OCI-LY7 (cell line): ENCODE data around the gene BICD2. TPM values are rescaled to one million over a fixed set of nuclear protein-coding genes. Genes with fewer than 3 reads are reported as not detected.

ENCODE experiments used
- BruUV-seq: library from RNA; stranded (reverse); fragments of 400-500 nt; replicated peaks from 2 replicates; lab custom pipeline; 2021; lab: Mats Ljungman, UMichigan
- CTCF ChIA-PET: fragments of 300-600 bp; sonication (Branson Sonifier 250); formaldehyde crosslinking; loops from one replicate; lab custom pipeline; 2022; ENCODE audit warnings: antibody characterized with exemption; ENCODE audit not compliant: unreplicated experiment; lab: Charles Lee
- POLR2A ChIA-PET: fragments of 300-600 bp; sonication (Branson Sonifier 250); formaldehyde crosslinking; loops from one replicate; lab custom pipeline; 2022; ENCODE audit warnings: antibody characterized with exemption; lab: Charles Lee
- DNase-seq: peaks from one replicate; pipeline ENCODE4 v3.0.0-alpha.2; 2015; ENCODE audit warnings: low spot score
- H2AFZ ChIP-seq: fragments of 200-600 bp; sonication (generic), shearing (Covaris generic); 2 replicates; pipeline ENCODE4 v1.6.1; 2014; ENCODE audit warnings: mild to moderate bottlenecking, antibody characterized with exemption, low read length, moderate library complexity
- H3K27ac ChIP-seq: fragments of 200-600 bp; sonication (generic); 2 replicates; pipeline ENCODE4 v1.5.1; 2014; ENCODE audit warnings: mixed run types, low read depth, mild to moderate bottlenecking, moderate library complexity, low read length, inconsistent platforms; ENCODE audit not compliant: poor library complexity, severe bottlenecking
- H3K36me3 ChIP-seq: fragments of 200-600 bp; sonication (generic); 2 replicates; pipeline ENCODE4 v1.6.1; 2014; ENCODE audit warnings: mild to moderate bottlenecking, antibody characterized with exemption, low read length, moderate library complexity, mixed read lengths; ENCODE audit not compliant: insufficient read depth
- H3K4me1 ChIP-seq: fragments of 200-600 bp; sonication (generic); 2 replicates; pipeline ENCODE4 v1.5.1; 2014; ENCODE audit warnings: mild to moderate bottlenecking, low read length; ENCODE audit not compliant: insufficient read depth, poor library complexity, severe bottlenecking
- H3K4me2 ChIP-seq: fragments of 200-600 bp; sonication (generic); 2 replicates; pipeline ENCODE4 v1.6.1; 2014; ENCODE audit warnings: mild to moderate bottlenecking, low read length
- H3K4me3 ChIP-seq: fragments of 200-600 bp; sonication (generic); 2 replicates; pipeline ENCODE4 v1.5.1; 2014; ENCODE audit warnings: mild to moderate bottlenecking, low read depth, low read length; ENCODE audit not compliant: poor library complexity, severe bottlenecking
- H3K79me2 ChIP-seq: fragments of 200-600 bp; sonication (generic); 2 replicates; pipeline ENCODE4 v1.6.1; 2016; ENCODE audit warnings: low read depth, mild to moderate bottlenecking, low read length, moderate library complexity, mixed read lengths; ENCODE audit not compliant: insufficient read depth
- H3K9me2 ChIP-seq: fragments of 200-600 bp; sonication (generic); 2 replicates; pipeline ENCODE4 v1.6.1; 2016; ENCODE audit warnings: mild to moderate bottlenecking, low read length, mixed read lengths; ENCODE audit not compliant: insufficient read depth
- H3K9me3 ChIP-seq: fragments of 200-600 bp; sonication (generic); 2 replicates; pipeline ENCODE4 v1.6.1; 2014; ENCODE audit warnings: mild to moderate bottlenecking, mixed run types, low read length, mixed read lengths
- H4K20me1 ChIP-seq: fragments of 200-600 bp; sonication (generic); 2 replicates; pipeline ENCODE4 v1.6.1; 2014; ENCODE audit warnings: mild to moderate bottlenecking, antibody characterized with exemption, low read length, moderate library complexity, mixed read lengths; ENCODE audit not compliant: insufficient read depth
- EZH2phosphoT487 ChIP-seq: fragments of 200-600 bp; sonication (generic); IDR thresholded peaks from 2 replicates; pipeline ENCODE4 v1.6.1; 2018; ENCODE audit warnings: low read depth, borderline replicate concordance, mild to moderate bottlenecking, mixed run types, antibody characterized with exemption, low read length, moderate library complexity, mixed read lengths
- intact Hi-C: fragments of 100-400 bp; cut with micrococcal nuclease; formaldehyde crosslinking; loops from one replicate; pipeline ENCODE4 v1.10.0; 2022; ENCODE audit not compliant: unreplicated experiment
- total RNA-seq, 2 experiments: library from RNA; depleted of rRNA in 1 of 2; stranded (reverse); fragments of >200 nt in 1 of 2; shearing (Covaris generic) in 1 of 2; gene quantifications; 2 replicates each; pipeline ENCODE4 v1.2.3, GENCODE V29; 2014 to 2022
- TF ChIP-seq, protein P1 (sequence below): fragments of 200-600 bp; sonication (generic); conservative IDR thresholded peaks from 2 replicates; pipeline ENCODE4 v1.5.1; 2014; ENCODE audit warnings: mild to moderate bottlenecking, antibody characterized with exemption, low read length, moderate library complexity, mixed read lengths

Gene BICD2
- total RNA-seq, 2 experiments from 2014 or later, result 46.5 to 71.0 TPM

DNA sequence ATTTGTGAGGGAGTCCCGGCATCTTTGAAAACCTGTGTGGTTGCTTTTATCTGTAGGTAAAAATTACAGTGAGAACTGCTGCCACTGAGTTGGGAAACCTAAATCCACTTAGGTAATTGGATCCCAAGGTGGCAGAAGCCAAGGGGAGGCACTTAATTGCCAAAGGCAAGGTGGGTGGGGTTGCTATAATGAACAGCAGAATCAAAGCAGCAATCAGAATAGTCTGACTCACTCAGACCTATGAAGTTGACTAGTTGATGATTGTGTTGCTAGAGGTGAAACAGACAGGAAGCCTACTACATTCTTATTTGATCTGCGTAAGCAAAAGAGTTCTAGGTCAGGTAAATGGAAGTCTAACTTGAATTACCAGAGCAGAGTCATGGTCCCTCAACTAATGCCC is 17.3 kb upstream of the BICD2 start:
- Histone ChIP-seq H3K4me1 (no peaks in the 10 kb centered on the region), H2AFZ (no peak overlapping the region), H3K9me3 (peaks cover 26% of the 10 kb centered on the region), H3K27ac (no peak overlapping the region), H3K36me3 (no peaks in the 10 kb centered on the region), H3K4me3 (no peak overlapping the region), H3K79me2 (no peaks in the 10 kb centered on the region), H3K4me2 (no peak overlapping the region), H3K9me2 (no peaks in the 10 kb centered on the region), H4K20me1 (no peaks in the 10 kb centered on the region)
- BruUV-seq, result no TSS peak
- CTCF ChIA-PET, result no interaction called here
- DNase-seq, result no peak
- POLR2A ChIA-PET, result no interaction called here
- intact Hi-C loops, result no loop called here
- TF ChIP-seq, protein P1, sequence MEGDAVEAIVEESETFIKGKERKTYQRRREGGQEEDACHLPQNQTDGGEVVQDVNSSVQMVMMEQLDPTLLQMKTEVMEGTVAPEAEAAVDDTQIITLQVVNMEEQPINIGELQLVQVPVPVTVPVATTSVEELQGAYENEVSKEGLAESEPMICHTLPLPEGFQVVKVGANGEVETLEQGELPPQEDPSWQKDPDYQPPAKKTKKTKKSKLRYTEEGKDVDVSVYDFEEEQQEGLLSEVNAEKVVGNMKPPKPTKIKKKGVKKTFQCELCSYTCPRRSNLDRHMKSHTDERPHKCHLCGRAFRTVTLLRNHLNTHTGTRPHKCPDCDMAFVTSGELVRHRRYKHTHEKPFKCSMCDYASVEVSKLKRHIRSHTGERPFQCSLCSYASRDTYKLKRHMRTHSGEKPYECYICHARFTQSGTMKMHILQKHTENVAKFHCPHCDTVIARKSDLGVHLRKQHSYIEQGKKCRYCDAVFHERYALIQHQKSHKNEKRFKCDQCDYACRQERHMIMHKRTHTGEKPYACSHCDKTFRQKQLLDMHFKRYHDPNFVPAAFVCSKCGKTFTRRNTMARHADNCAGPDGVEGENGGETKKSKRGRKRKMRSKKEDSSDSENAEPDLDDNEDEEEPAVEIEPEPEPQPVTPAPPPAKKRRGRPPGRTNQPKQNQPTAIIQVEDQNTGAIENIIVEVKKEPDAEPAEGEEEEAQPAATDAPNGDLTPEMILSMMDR, result no peak
- no peak for TF ChIP-seq EZH2phosphoT487

DNA sequence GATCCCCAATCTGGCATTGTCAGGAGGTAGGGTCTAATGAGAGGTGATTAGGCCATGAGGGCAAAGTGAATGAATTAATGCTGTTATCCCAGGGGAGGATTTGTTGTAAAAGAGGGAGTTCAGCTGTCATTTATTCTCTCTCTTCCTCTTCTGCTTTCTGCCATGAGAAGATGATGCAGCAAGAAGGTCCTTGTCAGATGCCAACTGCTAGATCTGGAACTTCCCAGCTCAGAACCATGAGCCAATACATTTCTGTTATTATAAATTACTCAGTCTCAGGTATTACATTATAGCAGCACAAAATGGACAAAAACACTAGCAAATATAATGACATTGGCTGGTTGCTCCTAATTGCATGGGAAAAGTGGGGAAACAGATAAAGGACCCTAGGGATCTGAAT is 15.6 kb upstream of the BICD2 start:
- ChIA-PET POLR2A (interaction anchor here (0.5 kb wide), 1 partner anchor 981 kb away, joined by 4 read pairs; no protein-coding TSS in a partner anchor), CTCF (no interaction called here)
- TF ChIP-seq EZH2phosphoT487, result no peak
- TF ChIP-seq, protein P1, result no peak
- Histone ChIP-seq H4K20me1 (no peaks in the 10 kb centered on the region), H3K4me1 (no peaks in the 10 kb centered on the region), H3K4me2 (no peak overlapping the region), H3K36me3 (no peaks in the 10 kb centered on the region), H3K9me2 (no peaks in the 10 kb centered on the region), H3K27ac (no peak overlapping the region), H3K4me3 (no peak overlapping the region), H3K9me3 (peaks cover 15% of the 10 kb centered on the region), H2AFZ (no peak overlapping the region), H3K79me2 (no peaks in the 10 kb centered on the region)
- intact Hi-C loops, result no loop called here
- DNase-seq, result no peak
- no TSS peak for BruUV-seq

DNA sequence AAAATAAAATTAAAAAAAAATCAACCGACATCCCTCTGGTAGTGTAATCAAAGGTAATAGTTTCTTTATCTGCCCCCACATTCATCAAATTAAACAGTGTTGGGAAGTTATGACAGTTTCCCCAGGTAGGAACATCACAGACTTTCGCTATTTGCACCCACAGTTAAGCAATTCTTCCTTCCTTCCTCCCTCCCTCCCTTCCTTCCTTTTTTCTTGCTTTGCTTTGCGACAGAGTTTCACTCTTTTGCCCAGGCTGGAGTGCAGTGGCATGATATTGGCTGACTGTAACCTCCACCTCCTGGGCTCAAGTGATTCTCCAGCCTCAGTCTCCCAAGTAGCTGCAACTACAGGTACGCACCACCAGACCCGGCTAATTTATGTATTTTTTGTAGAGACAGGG is 10.8 kb upstream of the BICD2 start:
- ChIA-PET CTCF (no interaction called here), POLR2A (no interaction called here)
- peaks cover 6% of the 10 kb centered on the region; the same call in 1 of the 2 replicates for H3K9me3 ChIP-seq
- no peak for TF ChIP-seq EZH2phosphoT487
- TF ChIP-seq, protein P1, result no peak
- H3K4me3 ChIP-seq, result no peak overlapping the region
- BruUV-seq, result no TSS peak
- no peaks in the 10 kb centered on the region for H3K36me3 ChIP-seq
- no peaks in the 10 kb centered on the region for H3K9me2 ChIP-seq
- no peak overlapping the region for H3K27ac ChIP-seq
- peaks cover 6% of the 10 kb centered on the region for H3K4me1 ChIP-seq
- intact Hi-C loops, result no loop called here
- no peak overlapping the region for H3K4me2 ChIP-seq
- no peak for DNase-seq
- H2AFZ ChIP-seq, result no peak overlapping the region
- H3K79me2 ChIP-seq, result no peaks in the 10 kb centered on the region
- no peaks in the 10 kb centered on the region for H4K20me1 ChIP-seq
